K562 (cell line): ENCODE data around the gene BTBD17. TPM values are rescaled to one million over a fixed set of nuclear protein-coding genes. Genes with fewer than 3 reads are reported as not detected.

Experiments used
- BCOR ChIP-seq: fragments of 450-650 bp; IDR thresholded peaks from 2 replicates; pipeline ENCODE4 v1.6.1; 2016
- BHLHE40 ChIP-seq: IDR thresholded peaks from 2 replicates; pipeline ENCODE4 v1.6.1; 2011; ENCODE audit warnings: low read length, improper control_type of control experiment
- BRF2 ChIP-seq: IDR thresholded peaks from 3 replicates; pipeline ENCODE4 v1.6.1; 2011; ENCODE audit warnings: borderline replicate concordance, mild to moderate bottlenecking; ENCODE audit not compliant: insufficient read length, insufficient read depth
- CBX1 ChIP-seq: sonication (generic); IDR thresholded peaks from 2 replicates; pipeline ENCODE4 v1.6.1; 2016; ENCODE audit warnings: antibody characterized with exemption, low read depth, mild to moderate bottlenecking
- CTBP1 ChIP-seq: fragments of 450-650 bp; IDR thresholded peaks from 2 replicates; pipeline ENCODE4 v1.6.1; 2016; ENCODE audit warnings: borderline replicate concordance
- DLX4 ChIP-seq: fragments of 250-450 bp; sonication (Bioruptor Pico); IDR thresholded peaks from 2 replicates; pipeline ENCODE4 v1.6.1; 2021; ENCODE audit warnings: mild to moderate bottlenecking
- ESRRA ChIP-seq: fragments of 450-650 bp; IDR thresholded peaks from 2 replicates; pipeline ENCODE4 v1.6.1; 2014; ENCODE audit warnings: low read depth, mild to moderate bottlenecking, moderate library complexity, borderline replicate concordance
- GATAD2B ChIP-seq: fragments of 450-650 bp; IDR thresholded peaks from 2 replicates; pipeline ENCODE4 v1.6.1; 2017; ENCODE audit warnings: mild to moderate bottlenecking, borderline replicate concordance
- HDAC6 ChIP-seq: IDR thresholded peaks from 2 replicates; pipeline ENCODE4 v1.6.1; 2012; ENCODE audit warnings: low read depth, mild to moderate bottlenecking, control low read depth, inconsistent platforms, low read length, moderate library complexity
- POLR2G ChIP-seq: fragments of 200-400 bp; formaldehyde crosslinking; IDR thresholded peaks from 2 replicates; pipeline ENCODE4 v1.6.1; 2017; ENCODE audit warnings: low read depth, mild to moderate bottlenecking, antibody characterized with exemption, low read length, moderate library complexity
- RAD21 ChIP-seq, 2 experiments: fragments of 250-450 bp in 1 of 2; fragments of 450-650 bp in 1 of 2; sonication (Bioruptor Pico) in 1 of 2; formaldehyde crosslinking in 1 of 2; IDR thresholded peaks in 1 of 2; conservative IDR thresholded peaks in 1 of 2; 2 replicates each; pipeline versions ENCODE4 v1.4.0 to v1.8.0; 2020 to 2022; ENCODE audit warnings: mild to moderate bottlenecking in 2 of 2, moderate library complexity in 1 of 2
- RHOXF2B ChIP-seq: fragments of 250-450 bp; sonication (Bioruptor Pico); conservative IDR thresholded peaks from 2 replicates; pipeline ENCODE4 v1.5.1; 2021
- SP1 ChIP-seq: sonication (generic); formaldehyde crosslinking; IDR thresholded peaks from 2 replicates; pipeline ENCODE4 v1.8.1; 2022; ENCODE audit warnings: mild to moderate bottlenecking, missing genetic modification reagents
- ZNF316 ChIP-seq: fragments of 450-650 bp; IDR thresholded peaks from 2 replicates; pipeline ENCODE4 v1.6.1; 2016
- ZNF740 ChIP-seq, 3 experiments: fragments of 200-800 bp in 1 of 3; sonication (Bioruptor generic) in 1 of 3; sonication (generic) in 1 of 3; formaldehyde crosslinking in 1 of 3; IDR thresholded peaks; 2 replicates each; pipeline versions ENCODE4 v1.6.1 to v1.8.0; 2016 to 2022; ENCODE audit warnings: mild to moderate bottlenecking in 2 of 3, missing compliant biosample characterization in 2 of 3, missing genetic modification characterization in 2 of 3, missing genetic modification reagents in 1 of 3
- polyA plus RNA-seq, 8 experiments: library from polyadenylated mRNA; depleted of rRNA in 4 of 8; stranded (reverse) in 5 of 8; unstranded in 3 of 8; fragments of >200 nt; fragmentation: Nextera tagmentation in 2 of 8; fragmentation: Illumina TruSeq in 1 of 8; extraction: Ambion mirVana in 2 of 8; extraction: Trizol in 1 of 8; gene quantifications; 2 replicates each; pipeline versions ENCODE4 v1.2.1 to v1.2.3, GENCODE V29; 2011 to 2014; ENCODE audit warnings: inconsistent platforms in 1 of 8, missing spikeins in 1 of 8
- total RNA-seq, 7 experiments: library from RNA; depleted of rRNA in 6 of 7; stranded (reverse); fragments of >200 nt in 6 of 7; fragmentation: Illumina TruSeq in 2 of 7; extraction: Trizol in 2 of 7; gene quantifications; 2 replicates each; pipeline versions ENCODE4 v1.2.1 to v1.2.3, GENCODE V29; 2011 to 2021; ENCODE audit warnings: low replicate concordance in 1 of 7
- TF ChIP-seq, protein P1 (sequence below): sonication (generic); IDR thresholded peaks from 2 replicates; pipeline ENCODE4 v1.6.1; 2016
- TF ChIP-seq, protein P2 (sequence below), 2 experiments: IDR thresholded peaks in 1 of 2; conservative IDR thresholded peaks in 1 of 2; 2 replicates each; pipeline ENCODE4 v1.6.1; 2016; ENCODE audit warnings: low read depth in 2 of 2, mild to moderate bottlenecking in 1 of 2, missing compliant biosample characterization in 1 of 2, missing genetic modification characterization in 1 of 2, moderate library complexity in 1 of 2

Gene BTBD17
- total and polyA plus RNA-seq, 9 of the 15 experiments (the other 6 are each of a cell fraction or from before 2014, with no cell fraction given) = not detected

DNA sequence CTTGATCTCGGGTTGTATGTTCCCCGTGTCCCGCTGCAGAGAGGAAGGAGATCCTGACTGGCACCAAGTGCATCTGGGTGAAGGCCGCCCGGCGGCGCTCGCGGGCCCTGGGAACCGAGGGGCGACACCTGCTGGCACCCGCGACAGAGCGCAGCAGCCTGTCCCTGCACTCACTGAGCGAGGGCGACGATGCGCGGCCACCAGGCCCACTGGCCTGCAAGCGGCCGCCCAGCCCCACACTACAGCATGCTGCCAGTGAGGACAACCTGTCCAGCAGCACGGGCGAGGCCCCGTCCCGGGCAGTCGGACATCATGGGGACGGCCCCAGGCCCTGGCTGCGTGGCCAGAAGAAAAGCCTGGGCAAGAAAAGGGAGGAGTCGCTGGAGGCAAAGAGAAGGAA is 7.5 kb downstream of the BTBD17 start (continued):
- TF ChIP-seq CTBP1 (peak; percentile 60; the same call in 1 of the 2 replicates), SP1 (CRISPR knock-in tag) (0 out of 2 replicates have a peak, but pooled peaks have one; percentile 30), RAD21 (CRISPR knock-in tag; conservative IDR thresholded peaks at IDR 0.05 in 1 of 2, IDR thresholded peaks at IDR 0.05 in 1 of 2) (peak; percentile 77 to 96), BRF2 (no peak), DLX4 (no peak), HDAC6 (no peak), BHLHE40 (peak; percentile 86), RHOXF2B (CRISPR knock-in tag) (no peak), CBX1 (peak; percentile 60; the same call in 1 of the 2 replicates), ESRRA (0 out of 2 replicates have a peak, but pooled peaks have one; percentile 17), ZNF316 (no peak), POLR2G (no peak), BCOR (no peak), GATAD2B (no peak), ZNF740 (CRISPR knock-in tag; IDR thresholded peaks at IDR 0.05) (no peak), ZNF740 (tag; IDR thresholded peaks at IDR 0.05) (no peak)
- TF ChIP-seq, protein P1, sequence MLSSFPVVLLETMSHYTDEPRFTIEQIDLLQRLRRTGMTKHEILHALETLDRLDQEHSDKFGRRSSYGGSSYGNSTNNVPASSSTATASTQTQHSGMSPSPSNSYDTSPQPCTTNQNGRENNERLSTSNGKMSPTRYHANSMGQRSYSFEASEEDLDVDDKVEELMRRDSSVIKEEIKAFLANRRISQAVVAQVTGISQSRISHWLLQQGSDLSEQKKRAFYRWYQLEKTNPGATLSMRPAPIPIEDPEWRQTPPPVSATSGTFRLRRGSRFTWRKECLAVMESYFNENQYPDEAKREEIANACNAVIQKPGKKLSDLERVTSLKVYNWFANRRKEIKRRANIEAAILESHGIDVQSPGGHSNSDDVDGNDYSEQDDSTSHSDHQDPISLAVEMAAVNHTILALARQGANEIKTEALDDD = no peak
- TF ChIP-seq, protein P2, sequence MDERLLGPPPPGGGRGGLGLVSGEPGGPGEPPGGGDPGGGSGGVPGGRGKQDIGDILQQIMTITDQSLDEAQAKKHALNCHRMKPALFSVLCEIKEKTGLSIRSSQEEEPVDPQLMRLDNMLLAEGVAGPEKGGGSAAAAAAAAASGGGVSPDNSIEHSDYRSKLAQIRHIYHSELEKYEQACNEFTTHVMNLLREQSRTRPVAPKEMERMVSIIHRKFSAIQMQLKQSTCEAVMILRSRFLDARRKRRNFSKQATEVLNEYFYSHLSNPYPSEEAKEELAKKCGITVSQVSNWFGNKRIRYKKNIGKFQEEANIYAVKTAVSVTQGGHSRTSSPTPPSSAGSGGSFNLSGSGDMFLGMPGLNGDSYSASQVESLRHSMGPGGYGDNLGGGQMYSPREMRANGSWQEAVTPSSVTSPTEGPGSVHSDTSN (CRISPR knock-in tag; IDR thresholded peaks at IDR 0.05; ENCODE audit: low read depth) = no peak
- TF ChIP-seq, protein P2 (tag; conservative IDR thresholded peaks at IDR 0.05; ENCODE audit: low read depth) = no peak
